D721Med (cell line): ENCODE results near the gene SLC12A1.

Source experiments
- DNase-seq: peaks from one replicate; pipeline ENCODE4 v3.0.0; 2011; ENCODE audit warnings: low spot score; ENCODE audit not compliant: insufficient read length
- FAIRE-seq: peaks from 2 replicates; lab custom pipeline; 2011; peaks lifted over from hg19 to GRCh38; lab: Jason Lieb, UNC
- CTCF ChIP-seq: IDR thresholded peaks from 2 replicates; pipeline ENCODE4 v1.5.1; 2012; ENCODE audit warnings: mild to moderate bottlenecking, control low read depth; ENCODE audit not compliant: insufficient read depth; ENCODE audit errors: missing control alignments

Gene SLC12A1

GRCh38 chr15:48330855-48331795, 125.0 kb downstream of the SLC12A1 start, which contains the start of gene DUT:
Gene DUT, plus strand, starts transcription at chr15:48331429. Its CDS starts 87 bp downstream, at chr15:48331516.
- peak; percentile 28 for TF ChIP-seq CTCF
- FAIRE-seq = no peak
- peak; percentile 35 for DNase-seq

- DNase-seq = peak; percentile 32
- no peak for FAIRE-seq
- no peak for TF ChIP-seq CTCF
These were observed 125.9 kb downstream of the SLC12A1 start for GRCh38 chr15:48331796-48332641.

- no peak for TF ChIP-seq CTCF
- FAIRE-seq (no peak), DNase-seq (no peak)
These were observed 126.5 kb downstream of the SLC12A1 start for GRCh38 chr15:48332642-48333034.

- FAIRE-seq (no peak), DNase-seq (no peak)
- TF ChIP-seq CTCF = no peak
These were observed 127.4 kb downstream of the SLC12A1 start for GRCh38 chr15:48333540-48333939.

- FAIRE-seq (no peak), DNase-seq (no peak)
- no peak for TF ChIP-seq CTCF
These were observed 128.2 kb downstream of the SLC12A1 start for GRCh38 chr15:48334260-48334659.

GRCh38 chr15:48336940-48337339, 130.8 kb downstream of the SLC12A1 start:
- DNase-seq = no peak
- TF ChIP-seq CTCF = peak; percentile 67
- no peak for FAIRE-seq
